Measurements from ENCODE around the gene ARHGAP31. TPM values are rescaled to one million over a fixed set of nuclear protein-coding genes. Genes with fewer than 3 reads are reported as not detected.

ARHGAP31 gene
- total and polyA plus RNA-seq, 10 of the 15 experiments (the other 5 are each of a cell fraction or from before 2014, with no cell fraction given), result 0.97 to 29.8 (median 10.3) TPM

- Histone ChIP-seq H3K9ac (ENCODE audit: control insufficient read depth, insufficient read depth, low read length) (no peak overlapping the region), H2AFZ (ENCODE audit: control insufficient read depth, low read depth, low read length) (no peak overlapping the region), H3K9me3 (replicated peaks; ENCODE audit: control insufficient read depth, insufficient read depth, low read length) (no peaks in the 10 kb centered on the region), H3K27me3 (replicated peaks in 1 of 2; ENCODE audit: control insufficient read depth in 2 of 2, insufficient read depth in 2 of 2, low read length in 1 of 2) (no peaks in the 10 kb centered on the region), H4K20me1 (ENCODE audit: control insufficient read depth, insufficient read depth) (no peaks in the 10 kb centered on the region), H3K27ac (ENCODE audit: control insufficient read depth, insufficient read depth) (no peak overlapping the region), H3K79me2 (ENCODE audit: control insufficient read depth, insufficient read depth, low read length) (no peaks in the 10 kb centered on the region), H3K36me3 (ENCODE audit: control insufficient read depth in 2 of 2, insufficient read depth in 2 of 2, low read length in 1 of 2) (peaks cover 0 to 10% of the 10 kb centered on the region in 2 experiments; a peak in 2 of 4 replicates), H3K4me1 (ENCODE audit: control insufficient read depth, insufficient read depth, low read length) (no peaks in the 10 kb centered on the region), H3K4me3 (no peak overlapping the region), H3K4me2 (ENCODE audit: control insufficient read depth, insufficient read depth) (no peak overlapping the region)
- 100% methylated on average over 1 of the region's 1 CpG for WGBS (ENCODE audit: insufficient coverage, insufficient replicate concordance, low lambda C conversion rate, missing lambda C conversion rate)
- in situ Hi-C loops (cut with MboI), result no loop called here
- ChIA-PET SMC1A (ENCODE audit: uncharacterized antibody, unreplicated experiment) (interaction anchor here (2.0 kb wide), 1 partner anchor 24 kb away, joined by 4 read pairs; no protein-coding TSS in a partner anchor), RAD21 (ENCODE audit: unreplicated experiment) (no interaction called here), CTCF (no interaction called here), POLR2A (interaction anchor here (0.8 to 1.1 kb wide), 3 partner anchors 26 to 79 kb away, joined by 3 read pairs; no protein-coding TSS in a partner anchor)
- no peak for DNase-seq (ENCODE audit: low read depth, low spot score)
- TF ChIP-seq TCF7 (IDR thresholded peaks at IDR 0.05; ENCODE audit: borderline replicate concordance) (no peak), GATAD2B (conservative IDR thresholded peaks at IDR 0.05; ENCODE audit: low read depth) (no peak), EGR1 (IDR thresholded peaks at IDR 0.05; ENCODE audit: borderline replicate concordance in 1 of 2, low read depth in 2 of 2, low read length in 2 of 2) (no peak), ESRRA (IDR thresholded peaks at IDR 0.05; ENCODE audit: low read length) (no peak)
- ATAC-seq, result no peak
- no peak for FAIRE-seq
- BruUV-seq (replicated peaks), result no TSS peak
- intact Hi-C loops (cut with micrococcal nuclease; ENCODE audit: unreplicated experiment), result no loop called here
Measured at GRCh38 chr3:119376758-119377157, 82.6 kb downstream of the ARHGAP31 start.

- no peaks in the 10 kb centered on the region for H3K27me3 ChIP-seq (replicated peaks in 1 of 2; ENCODE audit: control insufficient read depth in 2 of 2, insufficient read depth in 2 of 2, low read length in 1 of 2)
- no peaks in the 10 kb centered on the region for H3K9me3 ChIP-seq (replicated peaks; ENCODE audit: control insufficient read depth, insufficient read depth, low read length)
- no peak overlapping the region for H2AFZ ChIP-seq (ENCODE audit: control insufficient read depth, low read depth, low read length)
- no peaks in the 10 kb centered on the region for H4K20me1 ChIP-seq (ENCODE audit: control insufficient read depth, insufficient read depth)
- in situ Hi-C loops (cut with MboI) (no loop called here), intact Hi-C loops (cut with micrococcal nuclease; ENCODE audit: unreplicated experiment) (no loop called here)
- no TSS peak for BruUV-seq (replicated peaks)
- SMC1A ChIA-PET (ENCODE audit: uncharacterized antibody, unreplicated experiment), result interaction anchor here (1.0 to 2.0 kb wide), 3 partner anchors 10 to 28 kb away, joined by 3 to 4 read pairs (median 4); no protein-coding TSS in a partner anchor
- ATAC-seq (no peak), FAIRE-seq (no peak), DNase-seq (ENCODE audit: low read depth, low spot score) (no peak)
- no peak overlapping the region for H3K4me2 ChIP-seq (ENCODE audit: control insufficient read depth, insufficient read depth)
- RAD21 ChIA-PET (ENCODE audit: unreplicated experiment), result interaction anchor here (0.7 kb wide), 1 partner anchor 18 kb away, joined by 3 read pairs; no protein-coding TSS in a partner anchor
- no peaks in the 10 kb centered on the region for H3K79me2 ChIP-seq (ENCODE audit: control insufficient read depth, insufficient read depth, low read length)
- no peak for TF ChIP-seq EZH2 (IDR thresholded peaks at IDR 0.05; ENCODE audit: borderline replicate concordance, control insufficient read depth, low read depth, low read length)
- no peak for TF ChIP-seq FOXK2 (IDR thresholded peaks at IDR 0.05)
- no peak for TF ChIP-seq BRCA1 (IDR thresholded peaks at IDR 0.05; ENCODE audit: low read depth, low read length)
- TF ChIP-seq JUNB (IDR thresholded peaks at IDR 0.05), result no peak
- TF ChIP-seq TAF1 (IDR thresholded peaks at IDR 0.05; ENCODE audit: borderline replicate concordance, low read depth, low read length), result no peak
- no peak for TF ChIP-seq RBBP5 (conservative IDR thresholded peaks at IDR 0.05)
- no peak for TF ChIP-seq KLF5 (IDR thresholded peaks at IDR 0.05; ENCODE audit: partially characterized antibody)
- TF ChIP-seq KAT2A (conservative IDR thresholded peaks at IDR 0.05; ENCODE audit: control insufficient read depth, low read depth, low read length), result no peak
- no peak for TF ChIP-seq POU2F2 (IDR thresholded peaks at IDR 0.05; ENCODE audit: borderline replicate concordance, low read depth, low read length)
- no peak for TF ChIP-seq SIN3A (IDR thresholded peaks at IDR 0.05; ENCODE audit: low read depth, low read length)
- no peak for TF ChIP-seq YBX1 (IDR thresholded peaks at IDR 0.05)
- TF ChIP-seq BACH1 (IDR thresholded peaks at IDR 0.05; ENCODE audit: borderline replicate concordance), result no peak
- TF ChIP-seq PAX8 (IDR thresholded peaks at IDR 0.05), result no peak
- TF ChIP-seq KDM1A (IDR thresholded peaks at IDR 0.05; ENCODE audit: borderline replicate concordance), result no peak
- POLR2A ChIA-PET, result interaction anchor here (1.1 to 1.3 kb wide), 2 partner anchors 20 to 91 kb away, joined by 3 read pairs; no protein-coding TSS in a partner anchor
- no peak overlapping the region for H3K27ac ChIP-seq (ENCODE audit: control insufficient read depth, insufficient read depth)
- peaks cover 0 to 16% of the 10 kb centered on the region in 2 experiments; a peak in 3 of 4 replicates for H3K36me3 ChIP-seq (ENCODE audit: control insufficient read depth in 2 of 2, insufficient read depth in 2 of 2, low read length in 1 of 2)
- H3K4me1 ChIP-seq (ENCODE audit: control insufficient read depth, insufficient read depth, low read length), result no peaks in the 10 kb centered on the region
- CTCF ChIA-PET, result interaction anchor here (0.6 to 1.5 kb wide), 2 partner anchors 25 to 304 kb away, joined by 3 to 5 read pairs; no protein-coding TSS in a partner anchor
- H3K4me3 ChIP-seq, result no peak overlapping the region
- no peak overlapping the region for H3K9ac ChIP-seq (ENCODE audit: control insufficient read depth, insufficient read depth, low read length)
- 62% methylated on average over 8 of the region's 8 CpGs for WGBS (ENCODE audit: insufficient coverage, insufficient replicate concordance, low lambda C conversion rate, missing lambda C conversion rate)
Measured at GRCh38 chr3:119378259-119378803, 84.1 kb downstream of the ARHGAP31 start.
